ES-I3 (cell line): ENCODE results near the gene GPRC5A.

Experiments used
- H3K36me3 ChIP-seq: 2 replicates; pipeline ENCODE4 v1.6.1; 2013; ENCODE audit warnings: mild to moderate bottlenecking, low read length, control low read depth, moderate library complexity; ENCODE audit not compliant: insufficient read depth
- H3K4me1 ChIP-seq: 2 replicates; pipeline ENCODE4 v1.6.1; 2013; ENCODE audit warnings: mild to moderate bottlenecking, control low read depth, low read length; ENCODE audit not compliant: insufficient read depth
- H3K9ac ChIP-seq: 2 replicates; pipeline ENCODE4 v1.6.1; 2013; ENCODE audit warnings: low read depth, mild to moderate bottlenecking, low read length, moderate library complexity
- H3K9me3 ChIP-seq: 2 replicates; pipeline ENCODE4 v1.6.1; 2013; ENCODE audit warnings: mild to moderate bottlenecking, low read length, moderate library complexity; ENCODE audit not compliant: control insufficient read depth, insufficient read depth

GPRC5A gene

GRCh38 chr12:12896260-12896659 lies 4.9 kb downstream of the GPRC5A start:
- no peaks in the 10 kb centered on the region for H3K36me3 ChIP-seq
- H3K4me1 ChIP-seq = peaks cover 3% of the 10 kb centered on the region; the same call in 1 of the 2 replicates
- H3K9ac ChIP-seq = no peak overlapping the region
- no peaks in the 10 kb centered on the region for H3K9me3 ChIP-seq

GRCh38 chr12:12897302-12897701 lies 5.9 kb downstream of the GPRC5A start:
- no peaks in the 10 kb centered on the region for H3K36me3 ChIP-seq
- no peak overlapping the region for H3K9ac ChIP-seq
- H3K9me3 ChIP-seq = no peaks in the 10 kb centered on the region
- H3K4me1 ChIP-seq = peaks cover 3% of the 10 kb centered on the region; the same call in 1 of the 2 replicates

GRCh38 chr12:12898136-12898717 lies 6.9 kb downstream of the GPRC5A start:
- H3K9ac ChIP-seq = no peak overlapping the region
- H3K4me1 ChIP-seq = peaks cover 3% of the 10 kb centered on the region; the same call in 1 of the 2 replicates
- no peaks in the 10 kb centered on the region for H3K9me3 ChIP-seq
- H3K36me3 ChIP-seq = no peaks in the 10 kb centered on the region

GRCh38 chr12:12898911-12899511 lies 7.6 kb downstream of the GPRC5A start:
- Histone ChIP-seq H3K9me3 (no peaks in the 10 kb centered on the region), H3K36me3 (no peaks in the 10 kb centered on the region), H3K4me1 (no peaks in the 10 kb centered on the region; the same call in 1 of the 2 replicates), H3K9ac (no peak overlapping the region)

- Histone ChIP-seq H3K9ac (no peak overlapping the region), H3K36me3 (no peaks in the 10 kb centered on the region), H3K4me1 (no peaks in the 10 kb centered on the region; the same call in 1 of the 2 replicates), H3K9me3 (no peaks in the 10 kb centered on the region)
Observed at GRCh38 chr12:12899530-12900380, 8.4 kb downstream of the GPRC5A start.

- H3K9ac ChIP-seq = no peak overlapping the region
Observed at GRCh38 chr12:12900786-12901157, 9.4 kb downstream of the GPRC5A start.

GRCh38 chr12:12901158-12901791 lies 9.9 kb downstream of the GPRC5A start:
- Histone ChIP-seq H3K36me3 (no peaks in the 10 kb centered on the region), H3K9me3 (no peaks in the 10 kb centered on the region), H3K4me1 (no peaks in the 10 kb centered on the region; the same call in 1 of the 2 replicates), H3K9ac (no peak overlapping the region)

More at GRCh38 chr12:12900786-12901157, 9.4 kb downstream of the GPRC5A start:
- Histone ChIP-seq H3K9me3 (no peaks in the 10 kb centered on the region), H3K36me3 (no peaks in the 10 kb centered on the region), H3K4me1 (no peaks in the 10 kb centered on the region; the same call in 1 of the 2 replicates)

- Histone ChIP-seq H3K9ac (no peak overlapping the region), H3K9me3 (no peaks in the 10 kb centered on the region), H3K4me1 (no peaks in the 10 kb centered on the region; the same call in 1 of the 2 replicates), H3K36me3 (no peaks in the 10 kb centered on the region)
Observed at GRCh38 chr12:12902036-12902435, 10.7 kb downstream of the GPRC5A start.

- no peak overlapping the region for H3K9ac ChIP-seq
- no peaks in the 10 kb centered on the region for H3K9me3 ChIP-seq
- no peaks in the 10 kb centered on the region; the same call in 1 of the 2 replicates for H3K4me1 ChIP-seq
- no peaks in the 10 kb centered on the region for H3K36me3 ChIP-seq
Observed at GRCh38 chr12:12903642-12904609, 12.6 kb downstream of the GPRC5A start.

GRCh38 chr12:12907552-12907951 lies 16.2 kb downstream of the GPRC5A start:
- no peaks in the 10 kb centered on the region for H3K36me3 ChIP-seq
- no peak overlapping the region for H3K9ac ChIP-seq
- H3K9me3 ChIP-seq = no peaks in the 10 kb centered on the region
- no peaks in the 10 kb centered on the region for H3K4me1 ChIP-seq

- no peaks in the 10 kb centered on the region for H3K36me3 ChIP-seq
- H3K9ac ChIP-seq = no peak overlapping the region
- no peaks in the 10 kb centered on the region for H3K4me1 ChIP-seq
- H3K9me3 ChIP-seq = no peaks in the 10 kb centered on the region
Observed at GRCh38 chr12:12908252-12908651, 16.9 kb downstream of the GPRC5A start.

- H3K4me1 ChIP-seq = no peaks in the 10 kb centered on the region
- H3K36me3 ChIP-seq = no peaks in the 10 kb centered on the region
- H3K9ac ChIP-seq = no peak overlapping the region
- H3K9me3 ChIP-seq = no peaks in the 10 kb centered on the region
Observed at GRCh38 chr12:12908711-12909110, 17.3 kb downstream of the GPRC5A start.

GRCh38 chr12:12909228-12909994 lies 18.0 kb downstream of the GPRC5A start:
- no peaks in the 10 kb centered on the region for H3K9me3 ChIP-seq
- no peaks in the 10 kb centered on the region for H3K4me1 ChIP-seq
- no peaks in the 10 kb centered on the region for H3K36me3 ChIP-seq
- no peak overlapping the region for H3K9ac ChIP-seq
